Lung (tissue), 12 donors: ENCODE measurements around the gene COL25A1. TPM values are rescaled to one million over a fixed set of nuclear protein-coding genes. Genes with fewer than 3 reads are reported as not detected.

Source experiments
- ATAC-seq: fragments of 200-7000 bp; cut with Tn5 transposase; one replicate; pipeline ENCODE4 v1.9.1; 2020; ENCODE audit warnings: moderate number of reproducible peaks; ENCODE audit not compliant: insufficient read depth, low FRiP score
- DNase-seq, 3 donors: peaks; one replicate each; pipeline ENCODE4 v3.0.0-alpha.2; 2013 to 2017
- H3K27ac ChIP-seq, 2 donors: one replicate each; pipeline ENCODE4 v1.5.1; 2013; ENCODE audit warnings: mild to moderate bottlenecking in 2 of 2, moderate library complexity in 2 of 2, control low read depth in 1 of 2, inconsistent platforms in 1 of 2, low read depth in 1 of 2, low read length in 1 of 2
- H3K27me3 ChIP-seq, 3 donors: one replicate each; pipeline ENCODE4 v1.5.1; 2013; ENCODE audit warnings: low read length in 2 of 3; ENCODE audit not compliant: control insufficient read depth in 3 of 3, insufficient read depth in 3 of 3
- H3K36me3 ChIP-seq, 4 donors: one replicate each; pipeline ENCODE4 v1.5.1; 2013; ENCODE audit warnings: low read length in 4 of 4, mild to moderate bottlenecking in 1 of 4, moderate library complexity in 1 of 4; ENCODE audit not compliant: control insufficient read depth in 4 of 4, insufficient read depth in 4 of 4
- H3K4me1 ChIP-seq, 5 donors: one replicate each; pipeline ENCODE4 v1.5.1; 2013; ENCODE audit warnings: low read length in 5 of 5, mild to moderate bottlenecking in 2 of 5, moderate library complexity in 1 of 5; ENCODE audit not compliant: control insufficient read depth in 5 of 5, insufficient read depth in 5 of 5
- H3K4me3 ChIP-seq: one replicate; pipeline ENCODE4 v1.5.1; 2013; ENCODE audit warnings: mild to moderate bottlenecking, control low read depth, moderate library complexity
- H3K9ac ChIP-seq, 2 donors: one replicate each; pipeline ENCODE4 v1.5.1; 2013; ENCODE audit warnings: low read length in 2 of 2, control low read depth in 1 of 2; ENCODE audit not compliant: insufficient read depth in 1 of 2
- H3K9me3 ChIP-seq, 4 donors: one replicate each; pipeline ENCODE4 v1.5.1; 2013; ENCODE audit warnings: low read length in 3 of 4, mild to moderate bottlenecking in 1 of 4, moderate library complexity in 1 of 4; ENCODE audit not compliant: control insufficient read depth in 4 of 4, insufficient read depth in 3 of 4
- CTCF ChIP-seq: IDR thresholded peaks from 2 replicates; pipeline ENCODE4 v1.5.1; 2012; ENCODE audit warnings: mild to moderate bottlenecking; ENCODE audit errors: control extremely low read depth, extremely low read depth
- WGBS, 2 donors: extraction: QIAGEN DNeasy Blood & Tissue Kit; methylation state at CpG; one replicate each; pipeline ENCODE4 v1.1.7; 2013; 5-methylcytosine and 5-hydroxymethylcytosine counted together
- polyA plus RNA-seq, 2 donors: library from polyadenylated mRNA; stranded (reverse); fragments of 200-250 nt; gene quantifications; one replicate each; pipeline ENCODE4 v1.2.1, GENCODE V29; 2013
- total RNA-seq, 2 donors: library from RNA; depleted of rRNA in 1 of 2; stranded (reverse); fragments of >200 nt in 1 of 2; gene quantifications; one replicate each; pipeline ENCODE4 v1.2.1, GENCODE V29; 2014 to 2021
- donor health status: control.
- donor health status: control.
- donor health status: Bipolar disorder and iron deficiency.
- donor health status: healthy.
- donor health status: DM: yes; HTN: yes; CAD: no.

Gene COL25A1
- total and polyA plus RNA-seq, 4 donors = 0.06 to 3.5 (median 1.8) TPM

GRCh38 chr4:108933046-108933445 lies 369.4 kb downstream of the COL25A1 start:
- Histone ChIP-seq H3K27me3 (no peaks in the 10 kb centered on the region), H3K9me3 (no peaks in the 10 kb centered on the region), H3K36me3 (no peaks in the 10 kb centered on the region), H3K4me1 (no peaks in the 10 kb centered on the region), H3K9ac (no peak overlapping the region), H3K27ac (no peak overlapping the region), H3K4me3 (no peak overlapping the region)
- no peak for TF ChIP-seq CTCF
- WGBS, 2 donors = 86 to 94% methylated on average over 3 of the region's 3 CpGs
- ATAC-seq (no peak), DNase-seq (no peak)

GRCh38 chr4:108931926-108932325 lies 370.5 kb downstream of the COL25A1 start:
- Histone ChIP-seq H3K27me3 (no peaks in the 10 kb centered on the region), H3K36me3 (no peaks in the 10 kb centered on the region), H3K4me1 (no peaks in the 10 kb centered on the region), H3K27ac (no peak overlapping the region), H3K9me3 (no peaks in the 10 kb centered on the region), H3K4me3 (no peak overlapping the region), H3K9ac (no peak overlapping the region)
- no peak for ATAC-seq
- no peak for TF ChIP-seq CTCF
- 81 to 90% methylated on average over 1 of the region's 1 CpG for WGBS, 2 donors
- DNase-seq = no peak

DNA sequence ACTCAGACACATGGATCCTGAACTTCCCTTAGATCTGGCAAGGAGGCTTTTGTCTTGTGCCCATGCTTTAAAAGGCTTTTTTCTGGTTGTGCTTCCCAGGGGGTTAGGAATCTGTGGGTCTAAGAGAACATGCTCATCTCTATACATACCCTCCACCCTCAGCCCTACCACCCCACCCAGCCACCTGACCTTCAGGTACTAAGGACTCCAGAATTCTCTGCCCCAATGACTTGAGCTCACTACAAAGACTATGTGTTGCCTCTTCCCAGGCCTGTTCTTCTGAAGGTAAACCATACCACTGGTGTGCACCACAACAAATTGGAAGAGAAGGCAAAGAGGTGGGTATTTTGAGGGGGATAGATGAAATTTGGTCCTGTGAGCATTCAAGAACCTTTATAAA lies 372.3 kb downstream of the COL25A1 start:
- H3K4me3 ChIP-seq = no peak overlapping the region
- no peaks in the 10 kb centered on the region for H3K4me1 ChIP-seq
- TF ChIP-seq CTCF = no peak
- no peak overlapping the region for H3K9ac ChIP-seq
- H3K9me3 ChIP-seq = no peaks in the 10 kb centered on the region
- no peaks in the 10 kb centered on the region for H3K27me3 ChIP-seq
- H3K27ac ChIP-seq = no peak overlapping the region
- no peaks in the 10 kb centered on the region for H3K36me3 ChIP-seq
- DNase-seq (no peak), ATAC-seq (no peak)

- Histone ChIP-seq H3K4me1 (no peaks in the 10 kb centered on the region), H3K27ac (no peak overlapping the region), H3K9ac (no peak overlapping the region), H3K4me3 (no peak overlapping the region), H3K9me3 (no peaks in the 10 kb centered on the region), H3K36me3 (no peaks in the 10 kb centered on the region), H3K27me3 (peaks cover 0 to 10% (median 0%) of the 10 kb centered on the region in 3 donors)
- TF ChIP-seq CTCF = no peak
- 82 to 86% methylated on average over 3 of the region's 3 CpGs for WGBS, 2 donors
- no peak for ATAC-seq
- DNase-seq = no peak
Observed at GRCh38 chr4:108926781-108927180, 375.7 kb downstream of the COL25A1 start.
